ENCODE results near the gene PIGH.

The PIGH gene

DNA sequence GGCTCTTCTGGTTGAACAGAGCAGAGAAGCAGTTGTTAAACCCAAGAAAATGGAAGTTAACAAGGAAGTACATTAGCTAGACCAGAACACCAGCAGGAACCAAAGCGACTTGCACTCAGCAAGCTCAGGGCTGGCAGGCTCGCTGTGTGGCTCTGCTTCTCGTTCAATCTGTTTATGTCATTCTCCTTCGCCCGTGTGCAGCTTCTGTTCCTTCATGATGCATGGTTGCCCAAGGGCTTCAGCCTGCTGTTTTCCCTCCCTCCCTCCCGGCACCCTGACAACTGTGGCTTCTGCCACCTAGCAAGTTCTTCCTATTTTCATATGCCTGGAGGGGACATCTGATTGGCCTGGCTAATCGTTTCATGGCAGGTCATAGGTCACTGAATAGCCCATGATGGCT, 25.3 kb downstream of the PIGH start:
- DNase-seq (ENCODE audit: low spot score), result no peak

DNA sequence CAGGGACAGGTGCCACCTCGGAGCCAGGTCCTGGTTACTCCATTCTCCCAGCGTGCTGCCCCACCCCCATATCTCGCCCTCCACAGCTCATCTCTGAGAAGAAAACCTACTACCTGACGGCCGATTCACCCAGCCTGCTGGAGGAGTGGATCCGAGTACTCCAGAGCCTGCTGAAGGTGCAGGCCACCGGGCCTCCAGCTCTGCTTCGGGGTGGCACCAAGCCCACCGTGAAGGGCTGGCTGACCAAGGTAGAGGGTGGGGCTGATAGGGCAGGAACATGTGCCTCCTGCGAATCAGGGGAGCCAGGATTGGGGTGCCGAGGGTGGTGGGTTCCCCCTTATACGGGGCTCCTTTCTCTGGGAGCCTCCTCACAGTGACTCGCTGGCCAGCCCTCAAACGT, 25.9 kb downstream of the PIGH start:
- DNase-seq (ENCODE audit: low spot score), result no peak

DNA sequence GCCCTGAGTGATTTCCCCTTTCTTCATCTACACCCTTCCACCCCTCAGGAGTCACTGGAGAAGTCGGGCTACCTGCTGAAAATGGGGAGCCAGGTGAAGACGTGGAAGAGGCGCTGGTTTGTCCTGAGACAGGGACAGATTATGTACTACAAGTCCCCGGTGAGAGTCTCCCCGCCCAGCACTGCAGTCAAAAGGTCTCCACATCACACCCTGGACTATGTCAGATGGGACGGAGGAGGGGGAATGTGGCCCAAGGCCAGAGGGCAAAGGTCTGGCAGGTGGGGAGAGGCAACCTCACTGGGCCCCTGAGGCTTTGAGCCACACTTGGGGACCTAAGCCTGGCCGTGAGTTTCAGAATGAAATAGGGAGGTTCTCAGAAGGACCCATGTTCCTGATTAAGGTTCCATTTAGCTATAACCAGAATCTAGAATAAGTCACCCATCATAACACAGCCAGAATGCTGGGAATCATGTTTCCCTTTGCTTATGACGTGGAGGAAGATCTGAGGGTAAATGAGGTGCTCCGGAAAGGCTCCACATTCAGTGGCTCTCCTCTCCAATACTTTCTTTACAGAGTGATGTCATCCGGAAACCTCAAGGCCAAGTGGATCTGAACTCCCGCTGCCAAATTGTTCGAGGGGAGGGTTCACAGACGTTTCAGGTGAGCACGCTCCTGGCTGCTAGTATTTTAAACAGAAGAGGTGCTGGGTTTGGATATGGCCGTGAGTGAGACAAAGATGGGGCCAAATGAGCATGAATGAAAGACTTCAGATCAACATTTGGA, 26.6 kb downstream of the PIGH start:
- no peak for DNase-seq (ENCODE audit: low spot score)

DNA sequence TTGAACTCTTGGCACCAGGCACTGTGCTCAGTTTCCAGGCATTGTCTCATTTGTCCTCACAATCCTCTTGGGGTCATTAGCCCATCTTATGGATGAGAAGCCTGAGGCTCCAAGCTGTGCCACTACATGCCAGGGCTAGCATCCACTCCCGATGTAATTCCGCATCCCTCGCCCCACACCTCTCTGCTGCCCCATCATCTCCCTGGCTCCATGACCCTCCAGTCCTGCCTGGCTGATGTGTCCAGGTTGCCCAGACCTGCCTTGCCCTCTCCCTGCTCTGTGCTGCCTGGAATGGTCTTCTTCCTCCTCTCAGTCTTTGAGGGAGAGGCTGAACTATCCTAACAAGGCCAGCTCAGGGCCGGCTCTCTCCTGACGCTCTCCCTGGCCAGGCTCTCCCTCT, 27.5 kb downstream of the PIGH start:
- DNase-seq (ENCODE audit: low spot score), result no peak

DNA sequence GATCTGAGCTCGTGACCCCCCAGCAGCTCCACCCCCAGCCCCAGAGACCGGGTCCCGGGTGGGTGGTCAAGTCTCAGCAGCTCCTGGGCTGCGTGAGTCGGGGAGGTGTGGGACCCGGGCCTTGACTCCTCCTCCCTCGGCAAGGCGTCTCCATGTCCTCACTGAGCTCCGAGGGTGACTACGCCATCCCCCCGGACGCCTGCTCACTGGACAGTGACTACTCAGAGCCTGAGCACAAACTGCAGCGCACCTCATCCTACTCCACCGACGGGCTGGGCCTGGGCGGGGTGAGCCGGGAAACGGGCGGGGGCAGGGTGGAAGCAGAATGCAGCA, 28.1 kb downstream of the PIGH start:
- DNase-seq (ENCODE audit: low spot score), result no peak

DNA sequence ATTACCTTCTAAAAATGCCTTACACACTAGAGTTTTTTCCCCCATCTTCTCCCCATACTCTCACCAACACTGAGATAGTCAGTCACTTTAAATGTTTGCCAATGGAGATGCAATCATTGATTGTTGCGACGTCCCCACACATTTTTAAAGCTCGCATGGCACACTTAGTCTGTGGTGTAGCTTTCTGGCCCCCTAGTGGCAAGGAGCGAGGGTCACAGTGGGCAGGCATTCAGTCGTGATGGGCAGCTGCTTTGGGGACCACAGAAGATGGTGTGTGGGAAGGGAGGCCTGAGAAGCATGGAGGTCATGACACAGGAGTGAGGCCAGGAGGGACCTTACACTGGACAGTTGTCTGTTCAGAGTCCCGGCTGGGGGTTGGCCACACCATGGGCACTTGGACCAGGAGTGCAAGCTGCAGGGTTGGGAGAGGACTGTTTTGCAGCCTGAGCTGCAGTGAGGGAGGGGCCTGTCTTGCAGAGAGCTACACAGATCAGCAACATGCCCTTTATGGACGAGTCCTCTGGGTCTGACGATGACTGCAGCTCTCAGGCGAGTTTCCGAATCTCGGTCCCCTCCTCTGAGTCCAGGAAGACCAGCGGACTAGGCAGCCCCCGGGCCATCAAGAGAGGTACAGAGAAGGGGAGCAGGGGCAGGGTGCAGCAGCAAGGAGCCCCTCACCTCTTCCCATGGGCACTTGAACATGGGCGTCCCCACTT, 28.6 kb downstream of the PIGH start:
- peak; percentile 69 for DNase-seq (ENCODE audit: low spot score)

DNA sequence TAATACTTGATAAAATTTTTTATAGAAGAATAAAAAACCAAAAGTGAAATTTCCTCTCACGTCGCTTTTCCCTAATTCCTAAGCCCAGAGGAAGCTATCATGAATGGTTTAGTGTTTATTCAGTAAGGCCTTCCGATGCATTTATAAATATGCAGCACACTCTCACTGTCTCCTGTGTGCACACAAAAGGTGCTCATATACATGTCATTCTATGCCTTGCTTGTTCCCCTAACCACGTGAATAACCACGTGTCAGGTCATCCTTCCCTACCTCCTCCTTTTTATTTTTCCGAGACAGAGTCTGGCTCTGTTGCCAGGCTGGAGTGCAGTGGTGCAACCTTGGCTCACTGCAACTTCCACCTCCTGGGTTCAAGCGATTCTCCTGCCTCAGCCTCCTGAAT, 29.6 kb downstream of the PIGH start:
- no peak for DNase-seq (ENCODE audit: low spot score)

DNA sequence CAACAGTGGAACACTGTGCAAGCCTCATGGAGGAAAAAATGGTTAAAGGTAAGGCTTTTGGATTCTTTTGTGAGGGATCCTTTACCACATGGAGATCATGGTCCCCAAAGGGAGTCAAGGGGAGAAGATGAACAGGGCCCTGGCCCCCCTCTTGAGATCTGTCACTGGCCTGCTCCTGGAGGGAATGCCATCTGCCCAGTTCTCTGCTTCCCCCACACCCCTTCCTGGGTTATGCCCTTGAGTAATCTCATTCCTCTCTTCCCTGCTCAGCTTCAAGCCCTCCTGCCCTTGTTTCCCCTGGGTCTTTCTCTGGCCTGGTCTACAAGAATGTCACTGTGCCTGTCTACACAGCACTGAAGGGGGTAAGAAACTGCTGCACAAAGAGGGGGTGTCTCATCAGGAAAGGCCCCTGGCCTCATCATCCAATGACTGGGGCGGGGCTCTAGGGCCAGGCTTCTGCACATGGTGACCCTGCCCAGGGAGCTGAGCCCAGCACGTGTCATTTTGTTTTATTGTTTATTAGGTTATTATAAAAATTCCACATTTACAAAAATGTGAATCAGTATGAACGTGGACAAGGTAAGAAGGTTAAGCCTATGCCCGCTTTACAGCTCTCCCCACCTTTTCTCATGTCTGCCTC, 30.3 kb downstream of the PIGH start:
- no peak for DNase-seq (ENCODE audit: low spot score)

DNA sequence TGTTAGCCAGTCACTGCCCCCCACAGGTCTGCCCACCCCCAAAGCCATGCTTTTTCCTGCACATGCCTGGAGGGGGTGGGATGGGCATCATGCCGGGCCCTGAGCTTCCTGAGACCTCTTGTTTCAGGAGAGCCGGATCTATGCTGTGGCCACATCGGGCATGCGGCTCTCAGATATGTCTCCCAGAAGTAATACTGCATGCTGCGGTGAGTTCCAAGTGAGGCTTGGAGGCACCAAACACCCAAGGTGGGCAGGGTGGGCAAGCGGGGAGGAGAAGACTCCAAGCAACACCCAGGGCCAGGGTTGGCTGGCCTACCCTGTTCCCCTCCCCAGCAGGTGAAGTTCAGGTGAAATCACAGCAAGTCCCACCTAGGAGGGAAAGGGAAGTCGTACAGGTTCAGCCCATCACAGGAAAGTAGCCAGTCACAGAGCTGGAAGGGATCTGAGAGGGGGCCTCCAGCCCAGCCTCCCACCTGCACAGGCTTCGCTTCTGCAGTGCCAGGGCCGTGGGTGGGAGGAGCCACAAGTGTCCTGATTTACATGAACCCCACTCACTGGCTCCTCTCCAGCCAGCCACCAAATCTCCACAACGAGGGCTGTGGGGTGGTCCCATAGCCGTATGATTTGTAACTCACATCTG, 30.9 kb downstream of the PIGH start:
- no peak for DNase-seq (ENCODE audit: low spot score)

DNA sequence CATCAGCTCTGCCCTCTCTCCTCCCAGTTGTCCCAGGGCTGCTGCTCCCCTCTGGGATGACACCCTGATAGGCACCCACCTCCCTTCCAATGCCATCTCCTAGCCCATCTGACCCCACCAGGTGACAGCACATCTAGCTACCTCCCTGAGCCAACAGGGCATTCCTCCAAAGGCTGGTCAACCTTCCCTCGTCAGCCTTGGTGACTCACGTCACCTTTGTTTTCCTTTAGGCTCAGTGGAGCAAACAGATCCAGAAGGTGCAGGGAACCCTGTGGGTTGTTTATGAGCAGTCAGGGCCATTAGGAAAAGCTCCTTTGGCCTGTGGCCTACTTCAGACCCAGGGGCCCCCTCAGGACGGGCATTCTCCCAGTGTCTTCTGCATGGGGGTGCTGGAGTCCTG, 32.4 kb downstream of the PIGH start:
- no peak for DNase-seq (ENCODE audit: low spot score)

DNA sequence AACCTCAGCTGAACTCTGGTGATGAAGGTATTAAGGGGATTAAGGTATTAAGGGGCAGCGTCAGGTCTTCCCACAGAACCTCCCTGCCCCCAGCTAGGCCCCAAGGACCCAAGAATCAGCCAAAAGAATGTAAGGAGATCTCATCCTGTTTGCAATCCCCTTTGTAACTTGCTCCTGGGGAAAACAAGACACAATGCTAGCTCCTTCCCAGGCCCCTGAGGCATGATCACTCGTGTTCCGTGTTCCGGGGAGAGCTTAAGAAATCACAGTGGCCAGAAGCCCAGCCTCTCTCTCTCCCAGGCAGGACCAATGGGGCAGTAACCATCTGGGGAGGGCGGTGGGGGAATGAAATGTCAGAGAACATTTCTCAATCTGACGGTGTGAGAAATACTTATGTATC, 33.2 kb downstream of the PIGH start:
- no peak for DNase-seq (ENCODE audit: low spot score)

DNA sequence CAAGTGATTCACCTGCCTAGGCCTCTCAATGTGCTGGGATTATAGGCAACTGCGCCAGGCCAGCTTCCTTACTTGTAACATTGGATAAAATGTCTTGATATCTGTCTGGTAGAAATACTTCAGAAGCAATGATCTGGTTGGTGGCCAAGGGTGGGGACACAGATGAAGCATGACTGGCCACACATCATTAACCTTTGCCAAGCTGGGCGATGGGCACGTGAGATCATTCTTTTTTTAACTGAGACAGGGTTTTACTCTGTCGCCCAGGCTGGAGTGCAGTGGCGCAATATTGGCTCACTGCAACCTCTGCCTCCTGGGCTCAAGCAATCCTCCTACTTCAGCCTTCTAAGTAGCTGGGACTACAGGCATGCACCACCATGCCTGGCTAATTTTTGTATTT, 35.8 kb downstream of the PIGH start:
- no peak for DNase-seq (ENCODE audit: low spot score)

DNA sequence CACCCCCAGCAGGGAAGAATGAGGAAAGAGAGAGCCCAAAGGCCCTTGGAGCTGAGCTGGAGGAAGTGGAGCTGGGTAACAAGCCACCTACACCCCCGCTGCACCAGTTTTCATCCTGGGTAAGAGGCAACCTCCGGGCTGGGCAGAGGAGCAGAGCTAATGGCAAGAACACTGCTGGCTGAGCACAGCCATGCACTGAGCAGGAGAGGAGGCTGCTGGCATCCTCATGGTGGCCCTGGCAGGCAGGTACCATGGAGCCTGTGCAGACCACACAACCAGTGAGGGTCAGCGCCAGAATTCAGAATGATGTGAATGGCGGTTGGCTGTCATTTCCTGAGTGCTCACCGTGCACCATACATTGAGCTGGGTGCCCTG, 37.3 kb downstream of the PIGH start:
- DNase-seq (ENCODE audit: low spot score), result no peak

DNA sequence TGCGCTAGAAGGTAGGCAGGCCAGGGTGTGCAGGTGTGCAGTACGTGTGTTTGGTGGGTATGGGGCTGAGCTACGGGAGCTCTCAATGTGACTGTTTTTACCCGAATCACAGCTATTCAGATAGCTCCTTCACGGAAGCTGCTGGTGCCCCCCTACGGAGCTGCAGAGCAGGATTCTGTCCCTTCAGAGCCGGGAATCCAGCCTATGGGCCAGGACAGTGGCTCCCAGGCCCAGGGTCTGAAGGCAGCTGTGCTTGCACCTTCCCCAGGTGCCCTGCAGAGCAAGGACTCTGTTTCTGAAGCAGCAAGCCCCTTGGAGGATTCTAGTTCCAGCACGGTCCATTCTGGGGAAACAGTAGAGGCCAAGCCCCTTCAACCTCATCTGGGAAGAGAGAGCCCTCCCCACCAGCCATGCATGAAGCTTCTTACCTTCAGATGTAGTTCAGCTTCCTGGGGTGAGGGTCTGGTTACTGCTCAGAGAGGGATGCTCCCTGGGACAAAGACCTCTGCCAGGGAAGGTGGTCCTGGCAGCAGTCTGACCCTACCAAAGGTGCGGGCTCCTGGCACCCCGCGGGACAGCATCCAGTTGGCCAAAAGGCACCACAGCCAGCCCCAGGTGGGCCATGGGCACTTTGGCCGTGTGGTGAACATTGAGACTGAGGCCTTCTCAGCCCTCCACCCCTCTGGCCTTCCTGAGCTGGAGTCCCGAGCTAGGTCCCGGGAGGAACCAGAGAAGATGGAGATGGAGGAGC, 37.9 kb downstream of the PIGH start:
- DNase-seq (ENCODE audit: low spot score), result no peak

DNA sequence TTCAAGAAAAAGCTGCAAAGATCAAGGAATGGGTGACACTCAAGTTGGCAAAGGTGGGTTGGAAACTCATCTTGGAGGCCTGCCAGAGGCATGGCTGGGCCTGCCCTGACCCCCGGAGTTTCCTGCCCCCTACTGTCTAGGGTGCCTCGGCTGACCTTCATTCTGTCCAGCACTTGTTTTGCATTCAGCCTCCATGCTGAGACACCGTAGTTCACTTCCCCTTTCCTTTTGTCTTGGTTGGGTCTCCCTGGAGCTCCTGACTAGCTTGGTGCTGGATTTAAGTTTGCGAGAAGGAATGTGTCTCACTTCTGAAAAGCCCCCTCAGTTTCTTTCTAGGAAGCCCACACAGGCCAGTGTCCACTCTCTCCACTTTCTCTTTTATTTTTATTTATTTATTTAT, 40.4 kb downstream of the PIGH start:
- DNase-seq (ENCODE audit: low spot score), result no peak

DNA sequence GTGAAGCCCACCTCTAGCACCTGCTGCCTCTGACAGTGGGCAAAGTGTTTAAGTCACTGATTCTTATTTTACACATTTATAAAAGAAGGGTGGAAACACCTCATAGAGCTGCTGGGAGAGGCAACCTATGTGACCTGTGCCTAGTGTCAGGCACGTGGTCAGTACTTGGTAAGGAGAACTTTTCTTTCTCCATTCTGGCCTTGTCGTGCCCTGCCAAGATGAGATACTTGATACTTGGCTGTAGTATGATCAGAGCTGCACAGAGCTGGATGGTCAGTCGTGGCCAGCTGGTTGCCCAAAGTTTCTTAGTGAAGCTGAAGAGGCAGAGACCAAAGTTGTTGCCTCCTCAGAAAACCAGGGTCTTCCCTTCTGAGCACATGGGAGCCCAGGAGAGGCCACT, 42.4 kb downstream of the PIGH start:
- DNase-seq (ENCODE audit: low spot score), result no peak

DNA sequence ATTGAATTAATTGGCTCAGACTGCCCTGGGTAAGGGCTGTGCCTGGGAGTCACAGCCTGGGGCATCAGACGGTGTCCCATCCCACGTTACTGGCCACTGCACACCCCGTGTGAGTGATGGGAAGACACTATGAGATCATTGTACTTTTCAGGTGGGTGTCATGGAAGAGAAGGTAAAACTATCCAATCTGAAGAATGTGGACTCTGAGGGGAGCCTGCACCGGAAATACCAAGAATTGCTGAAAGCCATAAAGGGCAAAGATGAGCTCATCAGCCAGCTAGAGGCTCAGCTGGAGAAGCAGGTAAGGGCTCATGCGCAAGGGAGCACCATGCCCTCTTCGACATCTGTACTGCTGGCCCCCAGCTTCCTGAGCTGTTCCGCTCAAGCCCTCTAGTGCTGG, 43.0 kb downstream of the PIGH start:
- DNase-seq (ENCODE audit: low spot score), result no peak

DNA sequence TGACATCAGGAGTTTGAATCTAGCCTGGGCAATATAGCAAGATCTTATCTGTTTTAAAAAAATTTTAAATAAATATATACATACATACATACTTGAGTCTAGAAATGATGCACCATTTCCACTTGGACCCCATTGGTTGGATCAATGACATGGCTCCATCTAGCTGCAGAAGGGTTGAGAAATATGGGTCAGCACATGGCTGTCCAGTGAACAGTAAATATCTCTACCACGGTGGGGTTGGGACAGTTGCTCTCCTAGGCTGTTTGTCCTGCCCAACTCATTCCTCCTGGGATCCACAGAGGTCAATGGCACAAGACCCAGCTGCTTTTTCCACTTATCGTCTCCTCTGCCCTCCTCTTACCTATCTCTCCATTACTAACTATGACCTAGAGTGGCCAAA, 43.4 kb downstream of the PIGH start:
- DNase-seq (ENCODE audit: low spot score), result no peak

DNA sequence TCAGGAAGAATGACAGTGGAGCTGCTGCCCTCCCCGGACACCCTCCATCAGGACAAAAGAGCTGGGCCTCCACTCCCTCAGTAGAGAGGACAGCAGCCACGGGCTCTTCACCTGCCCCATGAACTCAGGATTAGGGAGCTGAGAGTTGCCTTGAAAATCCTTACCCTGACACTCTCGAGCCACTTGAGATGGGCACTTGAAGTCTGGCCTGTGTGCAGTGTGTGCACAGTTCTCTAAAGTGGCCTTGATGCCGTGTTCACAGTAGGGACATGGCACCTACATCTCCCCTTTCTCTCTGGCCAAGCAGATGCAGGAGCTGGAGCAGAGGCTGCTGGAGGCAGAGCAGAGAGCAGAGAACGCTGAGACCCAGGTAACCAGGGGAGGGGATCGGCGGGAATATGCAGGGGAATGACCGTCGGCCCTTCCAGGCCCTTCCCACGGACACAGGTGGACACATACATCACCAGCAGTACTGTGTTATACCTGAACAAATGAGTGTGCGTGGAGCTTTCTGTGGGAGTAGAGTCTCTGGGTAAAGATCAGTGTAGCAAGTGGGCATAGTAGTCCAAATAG, 44.5 kb downstream of the PIGH start:
- no peak for DNase-seq (ENCODE audit: low spot score)

DNA sequence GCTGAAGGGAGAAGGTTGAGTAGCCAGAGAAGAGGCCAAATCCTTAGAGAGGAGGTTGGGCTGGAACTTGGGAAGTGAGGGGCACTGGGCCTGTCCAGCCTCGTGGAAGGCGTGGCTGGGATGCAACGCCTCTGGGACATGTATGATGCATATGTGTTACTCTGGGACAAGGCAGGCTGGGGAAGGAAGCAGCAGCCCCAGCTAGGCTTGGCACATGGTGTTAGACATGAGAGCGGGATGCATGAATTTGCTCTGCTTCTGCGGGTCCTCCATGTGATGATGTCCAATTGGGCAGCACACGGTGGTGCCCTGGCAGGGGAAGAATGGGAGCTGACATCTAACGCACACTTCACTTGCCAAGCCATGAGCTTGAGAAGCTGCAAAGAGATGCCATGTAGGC, 45.7 kb downstream of the PIGH start:
- DNase-seq (ENCODE audit: low spot score), result no peak

DNA sequence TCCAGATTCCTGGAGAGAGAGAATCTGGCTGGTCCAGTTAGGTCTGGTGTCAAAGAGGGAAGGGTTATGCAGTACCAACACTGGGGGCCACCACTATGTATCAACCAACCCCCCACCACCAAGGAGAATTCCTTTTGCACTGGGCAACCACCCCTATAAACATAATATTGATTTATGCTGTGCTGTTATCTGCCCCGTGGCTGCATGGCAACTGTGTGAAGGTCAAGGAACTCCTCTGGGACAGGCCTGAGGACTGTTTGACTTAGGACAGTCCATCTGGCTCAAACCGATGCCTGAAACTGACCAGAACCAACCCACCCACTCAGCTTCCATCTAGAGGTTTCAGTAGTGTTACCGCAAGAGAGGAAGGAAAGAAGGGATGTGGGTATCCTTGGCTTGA, 46.5 kb downstream of the PIGH start:
- no peak for DNase-seq (ENCODE audit: low spot score)

DNA sequence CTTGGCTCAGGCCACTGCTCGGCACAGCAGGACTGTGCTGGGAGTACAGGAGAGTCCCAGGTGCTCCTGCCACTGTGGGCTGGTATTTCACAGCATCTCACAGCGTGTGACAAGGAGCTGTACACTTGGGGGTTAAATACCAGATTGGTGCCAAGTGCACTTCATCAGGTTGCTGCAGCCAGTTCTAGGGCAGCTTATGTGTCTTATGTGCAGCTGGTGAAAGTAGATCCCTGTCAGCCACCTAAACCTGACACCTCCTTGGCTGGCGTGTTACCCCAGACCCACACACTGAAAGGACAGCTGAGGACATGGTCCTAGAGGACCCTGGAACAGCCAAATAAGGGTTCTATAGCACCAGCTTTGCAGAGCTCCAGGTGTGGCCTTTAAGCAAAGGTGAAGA, 48.1 kb downstream of the PIGH start:
- no peak for DNase-seq (ENCODE audit: low spot score)
